DOHH2 (cell line): Measurements from ENCODE around the gene LRMDA.

Experiments
- H3F3A ChIP-seq: fragments of 200-600 bp; sonication (generic), shearing (Covaris generic); 2 replicates; pipeline ENCODE4 v1.6.0; 2016; ENCODE audit warnings: antibody characterized with exemption, mild to moderate bottlenecking; ENCODE audit not compliant: control insufficient read depth, insufficient read depth
- H3K27ac ChIP-seq: fragments of 200-600 bp; sonication (generic); 2 replicates; pipeline ENCODE4 v1.5.1; 2014; ENCODE audit warnings: low read depth, mild to moderate bottlenecking, low read length, moderate library complexity
- H3K27me3 ChIP-seq: fragments of 200-600 bp; sonication (generic); 2 replicates; pipeline ENCODE4 v1.6.1; 2014; ENCODE audit warnings: mild to moderate bottlenecking, low read length, mixed read lengths; ENCODE audit not compliant: control insufficient read depth
- H3K36me3 ChIP-seq: fragments of 200-600 bp; sonication (generic); 2 replicates; pipeline ENCODE4 v1.6.1; 2014; ENCODE audit warnings: mild to moderate bottlenecking, low read length, moderate library complexity, mixed read lengths; ENCODE audit not compliant: control insufficient read depth
- H3K4me1 ChIP-seq: fragments of 200-600 bp; sonication (generic); 2 replicates; pipeline ENCODE4 v1.6.1; 2014; ENCODE audit warnings: mild to moderate bottlenecking, low read length, mixed read lengths; ENCODE audit not compliant: control insufficient read depth
- H3K4me2 ChIP-seq: fragments of 200-600 bp; sonication (generic); 2 replicates; pipeline ENCODE4 v1.6.0; 2014; ENCODE audit warnings: mild to moderate bottlenecking, low read length, moderate library complexity
- H3K4me3 ChIP-seq: fragments of 200-600 bp; sonication (generic); 2 replicates; pipeline ENCODE4 v1.5.1; 2014; ENCODE audit warnings: mild to moderate bottlenecking, low read length, mixed read lengths
- H3K79me2 ChIP-seq: fragments of 200-600 bp; sonication (generic); 2 replicates; pipeline ENCODE4 v1.6.1; 2014; ENCODE audit warnings: mild to moderate bottlenecking, low read length, mixed read lengths; ENCODE audit not compliant: control insufficient read depth
- H3K9me2 ChIP-seq: fragments of 200-600 bp; sonication (generic); replicated peaks from 2 replicates; pipeline ENCODE4 v1.6.1; 2014; ENCODE audit warnings: mild to moderate bottlenecking, low read length, mixed read lengths; ENCODE audit not compliant: control insufficient read depth
- H3K9me3 ChIP-seq: fragments of 200-600 bp; sonication (generic); 2 replicates; pipeline ENCODE4 v1.6.1; 2014; ENCODE audit warnings: antibody characterized with exemption, low read length, mixed read lengths; ENCODE audit not compliant: control insufficient read depth, insufficient read depth
- H4K20me1 ChIP-seq: fragments of 200-600 bp; sonication (generic); 2 replicates; pipeline ENCODE4 v1.6.0; 2014; ENCODE audit warnings: low read depth, mild to moderate bottlenecking, antibody characterized with exemption, low read length, moderate library complexity; ENCODE audit not compliant: control insufficient read depth, insufficient read depth
- EZH2phosphoT487 ChIP-seq: fragments of 200-600 bp; sonication (generic); IDR thresholded peaks from 2 replicates; pipeline ENCODE4 v1.6.1; 2017; ENCODE audit warnings: borderline replicate concordance, mild to moderate bottlenecking, antibody characterized with exemption, low read length, moderate library complexity, mixed read lengths
- TF ChIP-seq, protein P1 (sequence below): fragments of 200-600 bp; sonication (generic); IDR thresholded peaks from one replicate; pipeline ENCODE4 v1.5.1; 2014; ENCODE audit warnings: antibody characterized with exemption, mild to moderate bottlenecking, low read depth, low read length; ENCODE audit not compliant: poor library complexity, severe bottlenecking

Gene LRMDA

DNA sequence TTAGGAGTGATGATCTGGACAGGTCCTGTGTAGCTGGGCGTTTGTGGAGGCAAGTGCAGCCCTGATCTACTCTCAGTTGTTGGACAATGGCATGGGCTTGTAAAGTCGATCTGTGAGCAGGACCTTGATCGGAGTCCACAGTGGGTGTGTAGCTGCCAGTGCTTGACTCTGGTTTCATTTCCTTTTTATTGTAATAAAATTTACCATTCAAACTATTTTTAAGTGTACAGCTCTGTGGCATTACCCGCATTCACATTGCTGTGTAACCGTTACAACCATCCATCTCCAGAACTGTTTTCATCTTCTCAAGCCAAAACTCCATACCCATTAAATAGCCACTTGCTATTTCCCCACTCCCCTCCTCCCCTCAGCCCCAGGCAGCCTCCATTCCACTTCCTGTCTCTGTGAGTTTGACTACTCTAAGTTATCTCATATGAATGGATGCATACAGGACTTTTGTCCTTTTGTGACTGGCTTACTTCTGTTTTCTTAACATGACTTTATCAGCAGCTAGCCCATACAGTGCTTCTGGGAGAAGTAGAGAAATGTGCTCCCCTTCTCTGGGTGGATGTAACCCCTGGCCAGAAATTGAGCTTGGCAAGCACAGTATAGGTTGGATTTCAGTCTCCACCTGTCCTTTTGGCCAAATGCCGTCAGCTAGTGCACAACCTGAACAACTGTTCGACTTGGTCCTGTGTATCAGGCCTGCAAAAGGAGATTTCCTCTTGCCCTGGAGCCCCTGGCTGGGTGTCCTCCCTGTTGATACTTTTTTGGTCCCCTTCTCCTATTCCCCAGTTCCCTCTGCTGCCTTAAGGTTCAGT is 180.0 kb downstream of the LRMDA start:
- no peak overlapping the region for H3K4me3 ChIP-seq
- no peak overlapping the region for H3K27ac ChIP-seq
- no peaks in the 10 kb centered on the region for H3K9me3 ChIP-seq
- no peak for TF ChIP-seq EZH2phosphoT487
- TF ChIP-seq, protein P1, sequence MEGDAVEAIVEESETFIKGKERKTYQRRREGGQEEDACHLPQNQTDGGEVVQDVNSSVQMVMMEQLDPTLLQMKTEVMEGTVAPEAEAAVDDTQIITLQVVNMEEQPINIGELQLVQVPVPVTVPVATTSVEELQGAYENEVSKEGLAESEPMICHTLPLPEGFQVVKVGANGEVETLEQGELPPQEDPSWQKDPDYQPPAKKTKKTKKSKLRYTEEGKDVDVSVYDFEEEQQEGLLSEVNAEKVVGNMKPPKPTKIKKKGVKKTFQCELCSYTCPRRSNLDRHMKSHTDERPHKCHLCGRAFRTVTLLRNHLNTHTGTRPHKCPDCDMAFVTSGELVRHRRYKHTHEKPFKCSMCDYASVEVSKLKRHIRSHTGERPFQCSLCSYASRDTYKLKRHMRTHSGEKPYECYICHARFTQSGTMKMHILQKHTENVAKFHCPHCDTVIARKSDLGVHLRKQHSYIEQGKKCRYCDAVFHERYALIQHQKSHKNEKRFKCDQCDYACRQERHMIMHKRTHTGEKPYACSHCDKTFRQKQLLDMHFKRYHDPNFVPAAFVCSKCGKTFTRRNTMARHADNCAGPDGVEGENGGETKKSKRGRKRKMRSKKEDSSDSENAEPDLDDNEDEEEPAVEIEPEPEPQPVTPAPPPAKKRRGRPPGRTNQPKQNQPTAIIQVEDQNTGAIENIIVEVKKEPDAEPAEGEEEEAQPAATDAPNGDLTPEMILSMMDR = no peak
- no peak overlapping the region for H3K4me2 ChIP-seq
- no peaks in the 10 kb centered on the region for H3K79me2 ChIP-seq
- no peaks in the 10 kb centered on the region for H3F3A ChIP-seq
- H3K27me3 ChIP-seq = peaks cover 8% of the 10 kb centered on the region
- no peaks in the 10 kb centered on the region for H3K4me1 ChIP-seq
- no peaks in the 10 kb centered on the region for H3K9me2 ChIP-seq
- H3K36me3 ChIP-seq = no peaks in the 10 kb centered on the region
- no peaks in the 10 kb centered on the region for H4K20me1 ChIP-seq

DNA sequence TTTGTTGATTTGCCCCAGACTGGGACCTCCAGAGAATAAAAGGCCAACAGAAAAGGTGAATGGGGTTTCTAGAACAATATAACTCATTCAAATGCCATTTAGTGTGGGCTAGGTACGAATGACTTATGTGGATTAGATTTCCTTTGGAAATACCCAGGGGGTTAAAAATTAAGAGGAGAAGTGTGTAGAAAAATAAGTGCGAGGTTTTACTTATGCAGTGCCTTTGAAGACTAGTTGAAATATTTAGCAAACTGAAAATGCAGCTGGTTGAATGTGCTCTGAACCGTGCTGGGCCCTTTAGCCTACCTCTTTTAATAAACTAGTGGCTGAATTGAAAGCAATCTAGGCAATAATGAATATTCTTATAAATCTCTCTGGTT is 180.6 kb downstream of the LRMDA start:
- H4K20me1 ChIP-seq = no peaks in the 10 kb centered on the region
- peaks cover 8% of the 10 kb centered on the region for H3K27me3 ChIP-seq
- no peak overlapping the region for H3K4me3 ChIP-seq

DNA sequence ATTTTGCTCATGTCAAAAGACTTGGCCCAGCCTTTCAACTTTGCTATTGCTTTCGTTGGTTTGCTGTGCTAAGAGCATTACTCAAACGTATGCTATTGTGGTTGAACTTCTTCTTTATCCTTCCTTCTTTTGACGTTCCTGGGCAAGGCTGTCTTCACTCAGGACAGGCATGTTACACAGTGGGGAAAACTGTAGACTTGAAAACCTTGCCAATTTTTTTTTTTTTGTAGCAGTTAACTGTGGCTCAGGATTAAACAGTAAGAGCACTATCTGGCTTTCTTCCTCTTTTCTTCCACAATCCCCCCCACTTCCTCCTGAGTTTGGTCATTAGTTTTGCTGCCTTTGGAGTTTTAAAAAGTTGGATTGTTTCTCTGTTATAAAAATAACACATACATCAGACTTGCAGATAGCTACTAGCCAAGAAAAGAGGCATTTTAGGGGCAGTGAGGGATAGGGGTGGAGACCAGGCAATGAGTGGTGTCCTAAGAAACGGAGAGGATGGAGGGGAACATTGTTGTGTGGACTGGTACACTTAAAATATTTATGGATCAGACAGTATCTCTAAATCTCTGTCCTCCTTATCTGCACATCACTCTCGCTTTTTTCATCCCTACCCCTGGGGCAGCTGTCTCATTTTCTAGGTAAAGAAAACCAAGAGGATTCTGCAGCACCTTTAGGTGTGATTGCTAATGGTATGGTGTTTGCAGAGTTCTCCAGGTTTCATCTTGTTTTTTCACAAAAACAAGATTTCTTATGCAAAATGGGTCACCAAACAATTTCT is 181.7 kb downstream of the LRMDA start:
- Histone ChIP-seq H3K4me2 (no peak overlapping the region), H3K79me2 (no peaks in the 10 kb centered on the region), H3K36me3 (no peaks in the 10 kb centered on the region), H3F3A (no peaks in the 10 kb centered on the region), H4K20me1 (no peaks in the 10 kb centered on the region), H3K27ac (no peak overlapping the region), H3K9me3 (no peaks in the 10 kb centered on the region), H3K27me3 (peaks cover 8% of the 10 kb centered on the region), H3K4me1 (no peaks in the 10 kb centered on the region), H3K9me2 (no peaks in the 10 kb centered on the region), H3K4me3 (no peak overlapping the region)
- TF ChIP-seq, protein P1 = no peak
- no peak for TF ChIP-seq EZH2phosphoT487

More for the DNA sequence above, 180.6 kb downstream of the LRMDA start:
- Histone ChIP-seq H3K9me2 (no peaks in the 10 kb centered on the region), H3K79me2 (no peaks in the 10 kb centered on the region), H3K36me3 (no peaks in the 10 kb centered on the region), H3K4me1 (no peaks in the 10 kb centered on the region), H3K9me3 (no peaks in the 10 kb centered on the region), H3K4me2 (no peak overlapping the region), H3F3A (no peaks in the 10 kb centered on the region), H3K27ac (no peak overlapping the region)
- TF ChIP-seq, protein P1 = no peak
- TF ChIP-seq EZH2phosphoT487 = no peak
